ENCODE data around the gene LGMN. TPM values are rescaled to one million over a fixed set of nuclear protein-coding genes. Genes with fewer than 3 reads are reported as not detected.
A peak's percentile ranks its signal among the peaks of the same experiment; 100 is the strongest.

LGMN gene
- total RNA-seq, 2 donors from 2014 or later: 70.8 to 125 TPM

GRCh38 chr14:92666251-92666650 lies 82.2 kb downstream of the LGMN start:
- intact Hi-C loops (cut with DNase I, micrococcal nuclease): no loop called here
- no peak for ATAC-seq
- no peak for DNase-seq

DNA sequence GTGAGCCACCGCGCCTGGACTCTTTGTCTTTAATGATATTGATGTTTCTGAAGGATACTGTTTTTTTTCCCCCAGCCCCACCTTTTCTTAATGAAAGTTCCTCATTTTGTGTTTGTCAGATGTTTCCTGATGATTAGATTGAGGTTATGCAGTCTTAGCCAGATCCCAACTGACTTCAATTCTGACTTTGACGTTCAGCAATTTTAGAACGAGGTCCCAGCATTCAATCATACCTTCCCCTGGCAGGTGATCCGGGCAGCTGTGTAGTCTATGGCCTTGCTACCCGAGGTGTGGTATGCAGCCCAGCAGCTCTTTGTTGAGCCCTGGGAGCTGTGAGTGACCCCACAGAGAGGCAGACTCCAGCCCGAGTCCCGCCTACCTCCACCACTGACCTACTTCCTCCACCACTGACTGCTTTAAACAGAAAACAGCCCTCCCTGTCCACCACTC lies 82.7 kb downstream of the LGMN start:
- peak in 1 of 2 donors; percentile 22 for DNase-seq
- intact Hi-C loops (cut with DNase I, micrococcal nuclease): no loop called here
- no peak for ATAC-seq

GRCh38 chr14:92663049-92663448 lies 85.4 kb downstream of the LGMN start:
- ATAC-seq: no peak
- intact Hi-C loops (cut with DNase I, micrococcal nuclease): no loop called here
- DNase-seq: no peak

GRCh38 chr14:92660571-92660970 lies 87.9 kb downstream of the LGMN start:
- DNase-seq (no peak), ATAC-seq (no peak)
- intact Hi-C loops (cut with DNase I, micrococcal nuclease): no loop called here

- ATAC-seq (peak; percentile 38), DNase-seq (peak; percentile 34 to 63)
- intact Hi-C loops (cut with DNase I, micrococcal nuclease): no loop called here
Measured at GRCh38 chr14:92659765-92660561, 88.5 kb downstream of the LGMN start.

DNA sequence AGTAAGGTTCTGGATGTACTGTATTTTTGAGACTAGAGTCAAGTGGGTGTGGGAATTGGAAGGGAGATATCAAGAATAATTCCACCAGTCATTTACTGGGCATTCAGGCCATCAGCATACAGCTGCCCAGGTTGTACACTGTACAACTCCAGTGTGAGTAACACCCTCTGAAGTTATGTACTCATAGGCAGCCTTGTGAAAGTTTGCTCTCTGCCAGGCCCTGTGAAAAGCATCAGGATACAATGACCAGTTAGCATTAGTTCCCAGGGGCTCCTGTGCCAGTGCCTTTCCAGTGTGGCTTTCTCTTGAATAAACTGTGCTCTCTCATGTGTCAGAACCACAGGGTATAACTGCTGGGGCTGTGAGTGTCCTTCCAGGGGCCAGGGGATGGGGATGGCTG lies 89.7 kb downstream of the LGMN start:
- intact Hi-C loops (cut with DNase I, micrococcal nuclease): no loop called here
- no peak for ATAC-seq

DNA sequence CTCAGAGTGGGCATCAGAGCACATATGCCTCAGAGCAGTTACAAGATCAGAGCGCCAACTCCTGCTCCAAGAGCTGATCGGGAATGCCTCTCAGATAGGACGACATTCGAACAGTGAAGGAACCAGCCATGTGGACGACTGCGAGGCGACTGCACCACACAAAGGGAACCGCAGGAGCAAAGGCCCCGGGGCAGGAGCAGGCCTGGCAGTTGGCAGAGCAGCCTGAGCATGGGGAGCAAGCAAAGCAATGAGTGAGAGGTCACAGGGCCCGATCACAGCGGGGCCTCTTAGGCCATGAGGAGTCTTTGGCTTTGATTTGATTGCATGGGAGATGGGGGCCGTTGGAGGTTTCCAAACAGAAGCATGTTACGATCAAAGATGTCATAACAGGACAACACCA lies 90.3 kb downstream of the LGMN start:
- DNase-seq: no peak
- ATAC-seq: no peak
- intact Hi-C loops (cut with DNase I, micrococcal nuclease): no loop called here

More for the DNA sequence above, 89.7 kb downstream of the LGMN start:
- no peak for DNase-seq

- DNase-seq (peak; percentile 33 to 62), ATAC-seq (peak; percentile 19)
- intact Hi-C loops (cut with DNase I, micrococcal nuclease): no loop called here
Measured at GRCh38 chr14:92657457-92658142, 90.8 kb downstream of the LGMN start.

DNA sequence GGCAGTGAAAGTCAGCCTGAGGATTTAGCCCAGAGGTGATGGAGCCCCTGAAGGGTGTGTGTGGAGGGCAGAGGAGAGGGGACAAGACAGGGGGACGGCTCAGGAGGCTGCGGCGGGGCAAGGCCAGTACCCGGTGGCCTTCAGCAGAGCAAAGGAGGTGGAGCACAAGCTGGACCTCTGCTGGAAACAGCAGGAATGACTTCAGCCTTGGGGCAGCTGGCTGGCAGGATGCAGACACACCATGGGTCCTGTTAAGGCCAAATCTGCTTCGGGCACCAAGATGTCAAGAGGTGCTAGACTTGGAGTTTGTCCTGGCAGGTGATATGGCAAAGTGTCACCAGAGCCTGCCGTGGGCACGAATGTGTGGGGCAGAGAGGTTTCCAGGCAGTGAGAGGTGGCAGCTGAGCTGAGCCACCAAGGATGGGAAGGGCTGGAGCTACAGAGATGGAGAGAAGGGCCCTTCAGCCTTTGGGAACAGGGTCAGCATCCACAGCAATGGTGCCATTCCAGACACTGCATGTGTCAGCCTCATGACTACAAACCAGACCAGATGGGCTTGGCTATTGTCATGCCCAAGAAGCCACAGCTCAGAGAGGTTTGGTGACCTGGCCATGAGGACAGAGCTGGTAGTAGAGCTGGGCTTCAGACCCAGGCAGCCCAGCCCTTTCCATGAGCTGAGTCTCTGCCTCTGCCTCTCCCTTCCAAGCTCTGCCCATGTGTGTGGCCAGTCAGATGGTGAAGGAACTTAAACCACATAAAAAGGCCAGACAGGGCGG lies 91.9 kb downstream of the LGMN start:
- DNase-seq (no peak), ATAC-seq (no peak)
- intact Hi-C loops (cut with DNase I, micrococcal nuclease): no loop called here

DNA sequence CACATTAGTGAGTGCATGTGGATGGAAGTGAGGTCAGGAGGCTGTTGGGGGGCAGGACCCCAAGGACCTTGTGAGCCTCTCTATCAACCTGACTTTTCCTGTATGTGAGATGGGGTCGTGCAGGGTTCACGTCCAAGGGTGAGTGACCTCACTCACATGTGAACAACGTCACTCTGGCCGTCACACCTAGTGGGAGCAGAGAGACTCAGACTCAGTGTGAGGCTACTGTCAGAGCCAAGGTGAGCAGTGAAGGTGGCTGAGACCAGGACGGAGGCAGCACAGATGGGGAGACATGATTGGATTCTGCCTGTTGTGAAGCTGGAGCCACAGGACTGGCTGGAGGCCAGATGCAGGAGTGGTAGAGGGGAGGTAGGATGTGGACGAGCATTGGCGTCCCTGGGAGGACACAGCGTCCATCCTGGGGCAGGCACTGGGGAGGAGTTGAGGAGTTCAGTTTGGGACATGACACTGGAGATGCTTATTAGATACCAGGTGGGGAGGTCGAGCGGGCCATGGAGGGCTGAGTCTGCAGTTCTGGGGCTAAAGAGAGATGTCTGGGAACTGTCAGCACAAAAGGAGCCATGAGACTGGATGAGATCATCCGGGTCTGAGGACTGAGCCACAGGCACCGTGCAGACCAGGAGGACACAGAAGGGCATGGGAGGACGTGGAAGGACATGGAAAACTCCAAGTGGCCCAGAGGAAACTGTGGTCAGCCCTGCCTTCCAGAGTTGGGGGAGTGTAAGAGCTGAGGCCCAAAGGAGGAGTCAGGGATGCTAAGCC lies 92.8 kb downstream of the LGMN start:
- DNase-seq (no peak), ATAC-seq (no peak)
- intact Hi-C loops (cut with DNase I, micrococcal nuclease): no loop called here

DNA sequence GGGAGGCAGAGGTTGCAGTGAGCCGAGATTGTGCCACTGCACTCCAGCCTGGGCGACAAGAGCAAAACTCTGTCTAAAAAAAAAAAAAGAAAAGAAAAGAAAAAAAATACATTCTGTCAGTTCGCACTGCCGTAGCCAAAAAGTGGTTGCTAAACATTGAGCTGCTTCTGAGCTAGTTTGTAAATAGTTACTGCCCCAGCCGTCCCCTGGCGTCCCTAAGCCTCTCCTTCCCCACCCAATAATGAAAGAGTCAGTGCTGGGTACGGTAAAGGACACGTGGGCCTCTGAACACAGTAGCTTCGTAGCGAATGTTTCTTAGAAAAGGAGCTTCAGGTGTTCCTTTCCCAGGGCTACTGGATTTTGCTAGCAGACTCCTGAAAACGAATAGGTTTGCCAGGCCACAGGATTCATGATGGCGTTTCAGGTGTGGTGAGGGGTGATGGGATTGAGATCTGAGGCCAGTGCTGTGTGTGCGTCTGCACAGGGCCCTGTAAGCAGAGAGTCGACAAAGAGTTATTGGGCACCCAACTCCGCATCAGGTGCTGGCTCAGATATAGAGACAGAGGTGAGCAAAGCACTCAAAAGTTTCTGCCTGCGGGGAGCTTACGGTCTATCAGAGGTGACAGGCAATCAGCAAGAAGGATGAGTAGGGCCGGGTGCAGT lies 94.1 kb downstream of the LGMN start:
- DNase-seq (no peak), ATAC-seq (no peak)
- intact Hi-C loops (cut with DNase I, micrococcal nuclease): no loop called here

Other genes starting within 250 kb of the LGMN start
- gene RIN3, start 234.8 kb downstream of the LGMN start, total RNA-seq: 10 to 100 TPM; 22.9 to 26.3 TPM
- 10 to 100 TPM; 42.2 to 44.1 TPM for gene GOLGA5, start 45.7 kb upstream of the LGMN start, total RNA-seq
- gene CHGA, start 174.5 kb upstream of the LGMN start, total RNA-seq: 100 to 1,000 TPM; 218 to 343 TPM